Measurements from ENCODE around the gene LGALS3BP.
A peak's percentile ranks its signal among the peaks of the same experiment; 100 is the strongest.

Gene LGALS3BP

GRCh38 chr17:79012563-79013134 lies 32.9 kb upstream of the LGALS3BP start:
- DNase-seq (ENCODE audit: low read depth) = no peak

GRCh38 chr17:79011451-79012147 lies 31.9 kb upstream of the LGALS3BP start:
- no peak for DNase-seq (ENCODE audit: low read depth)

GRCh38 chr17:79010304-79010646 lies 30.6 kb upstream of the LGALS3BP start:
- no peak for DNase-seq (ENCODE audit: low read depth)

GRCh38 chr17:79009397-79010303 lies 29.9 kb upstream of the LGALS3BP start, which contains the start of gene CANT1:
TSS of gene CANT1 (minus strand) at chr17:79009764. CDS start at chr17:78997622, 12,142 bp downstream.
- DNase-seq (ENCODE audit: low read depth) = peak; percentile 67

- DNase-seq (ENCODE audit: low read depth) = no peak
Observed at GRCh38 chr17:79008666-79009387, 29.1 kb upstream of the LGALS3BP start.

- no peak for DNase-seq (ENCODE audit: low read depth)
Observed at GRCh38 chr17:79007504-79008381, 28.0 kb upstream of the LGALS3BP start.

- no peak for DNase-seq (ENCODE audit: low read depth)
Observed at GRCh38 chr17:79006794-79007503, 27.2 kb upstream of the LGALS3BP start.

GRCh38 chr17:79006046-79006445 lies 26.3 kb upstream of the LGALS3BP start:
- no peak for DNase-seq (ENCODE audit: low read depth)

GRCh38 chr17:79005063-79005861 lies 25.5 kb upstream of the LGALS3BP start:
- DNase-seq (ENCODE audit: low read depth) = no peak

- no peak for DNase-seq (ENCODE audit: low read depth)
Observed at GRCh38 chr17:79003661-79004411, 24.1 kb upstream of the LGALS3BP start.

GRCh38 chr17:79002796-79003593 lies 23.3 kb upstream of the LGALS3BP start:
- no peak for DNase-seq (ENCODE audit: low read depth)

GRCh38 chr17:79002291-79002690 lies 22.6 kb upstream of the LGALS3BP start:
- no peak for DNase-seq (ENCODE audit: low read depth)

- DNase-seq (ENCODE audit: low read depth) = no peak
Observed at GRCh38 chr17:79001190-79002020, 21.7 kb upstream of the LGALS3BP start.

GRCh38 chr17:79000396-79001189 lies 20.9 kb upstream of the LGALS3BP start:
- DNase-seq (ENCODE audit: low read depth) = no peak

- no peak for DNase-seq (ENCODE audit: low read depth)
Observed at GRCh38 chr17:78999947-79000395, 20.2 kb upstream of the LGALS3BP start.

GRCh38 chr17:78999056-78999768 lies 19.5 kb upstream of the LGALS3BP start:
- no peak for DNase-seq (ENCODE audit: low read depth)

Data from stimulated activated CD8-positive, alpha-beta memory T cell treated with anti-CD3 and anti-CD28 coated beads, Interleukin-12 subunit alpha, Interleukin-12 subunit beta, amount 100 ng/mL, for 1 hour (primary cell).